DND-41 (cell line): Measurements from ENCODE around the gene CD58.

ENCODE experiments used
- EZH2 ChIP-seq: IDR thresholded peaks from 3 replicates; pipeline ENCODE4 v1.6.1; 2012; ENCODE audit warnings: borderline replicate concordance, low read depth, mild to moderate bottlenecking, moderate library complexity, low read length, inconsistent platforms; ENCODE audit not compliant: severe bottlenecking
- TF ChIP-seq, protein P1 (sequence below): IDR thresholded peaks from 2 replicates; pipeline ENCODE4 v1.5.1; 2012; ENCODE audit warnings: borderline replicate concordance, low read length, moderate library complexity, mild to moderate bottlenecking; ENCODE audit not compliant: poor library complexity, severe bottlenecking; ENCODE audit errors: extremely low read depth

DNA sequence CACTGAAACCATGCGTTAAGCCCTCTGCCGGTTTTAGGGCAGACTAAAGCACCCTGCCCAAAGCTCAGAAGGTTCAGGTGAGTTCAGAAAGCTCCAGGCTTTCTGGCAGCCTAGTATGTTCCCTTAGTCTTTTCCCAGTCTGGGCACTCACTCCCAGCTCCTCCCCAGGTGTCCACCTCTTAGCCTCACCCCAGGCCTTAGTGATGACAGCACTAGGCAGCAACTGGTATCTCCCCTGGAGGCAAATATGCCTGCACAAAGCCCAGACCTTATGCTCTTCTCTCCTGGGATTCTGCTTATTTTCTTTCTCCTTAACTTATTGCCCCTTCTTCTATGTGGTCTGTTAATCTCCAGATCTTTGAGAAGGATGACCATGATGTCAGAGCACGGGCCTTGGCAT lies 80.2 kb downstream of the CD58 start:
- TF ChIP-seq, protein P1, sequence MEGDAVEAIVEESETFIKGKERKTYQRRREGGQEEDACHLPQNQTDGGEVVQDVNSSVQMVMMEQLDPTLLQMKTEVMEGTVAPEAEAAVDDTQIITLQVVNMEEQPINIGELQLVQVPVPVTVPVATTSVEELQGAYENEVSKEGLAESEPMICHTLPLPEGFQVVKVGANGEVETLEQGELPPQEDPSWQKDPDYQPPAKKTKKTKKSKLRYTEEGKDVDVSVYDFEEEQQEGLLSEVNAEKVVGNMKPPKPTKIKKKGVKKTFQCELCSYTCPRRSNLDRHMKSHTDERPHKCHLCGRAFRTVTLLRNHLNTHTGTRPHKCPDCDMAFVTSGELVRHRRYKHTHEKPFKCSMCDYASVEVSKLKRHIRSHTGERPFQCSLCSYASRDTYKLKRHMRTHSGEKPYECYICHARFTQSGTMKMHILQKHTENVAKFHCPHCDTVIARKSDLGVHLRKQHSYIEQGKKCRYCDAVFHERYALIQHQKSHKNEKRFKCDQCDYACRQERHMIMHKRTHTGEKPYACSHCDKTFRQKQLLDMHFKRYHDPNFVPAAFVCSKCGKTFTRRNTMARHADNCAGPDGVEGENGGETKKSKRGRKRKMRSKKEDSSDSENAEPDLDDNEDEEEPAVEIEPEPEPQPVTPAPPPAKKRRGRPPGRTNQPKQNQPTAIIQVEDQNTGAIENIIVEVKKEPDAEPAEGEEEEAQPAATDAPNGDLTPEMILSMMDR = no peak
- no peak for TF ChIP-seq EZH2
